Liver (tissue), 9 donors: ENCODE measurements around the gene RAD51B. TPM values are rescaled to one million over a fixed set of nuclear protein-coding genes. Genes with fewer than 3 reads are reported as not detected.

Experiments used
- DNase-seq: peaks from one replicate; pipeline ENCODE4 v3.0.0-alpha.2; 2017; ENCODE audit warnings: low spot score
- H3K27ac ChIP-seq, 2 donors: one replicate each; pipeline ENCODE4 v1.7.0; 2013; ENCODE audit warnings: inconsistent platforms in 2 of 2, low read length in 2 of 2, control low read depth in 1 of 2, low read depth in 1 of 2, mild to moderate bottlenecking in 1 of 2
- H3K27me3 ChIP-seq, 4 donors: one replicate each; pipeline versions ENCODE4 v1.6.1 to v1.7.0; 2013; ENCODE audit warnings: low read length in 3 of 4, inconsistent platforms in 1 of 4, mild to moderate bottlenecking in 1 of 4, moderate library complexity in 1 of 4; ENCODE audit not compliant: control insufficient read depth in 4 of 4, insufficient read depth in 4 of 4
- H3K36me3 ChIP-seq, 4 donors: one replicate each; pipeline versions ENCODE4 v1.6.1 to v1.7.0; 2013; ENCODE audit warnings: low read length in 3 of 4, mild to moderate bottlenecking in 3 of 4, low read depth in 1 of 4, moderate library complexity in 1 of 4; ENCODE audit not compliant: control insufficient read depth in 4 of 4, insufficient read depth in 3 of 4
- H3K4me1 ChIP-seq, 4 donors: one replicate each; pipeline versions ENCODE4 v1.6.1 to v1.7.0; 2013; ENCODE audit warnings: low read length in 3 of 4, mild to moderate bottlenecking in 3 of 4, moderate library complexity in 1 of 4; ENCODE audit not compliant: control insufficient read depth in 4 of 4, insufficient read depth in 4 of 4
- H3K4me3 ChIP-seq, 3 donors: one replicate each; pipeline versions ENCODE4 v1.6.1 to v1.7.0; 2013; ENCODE audit warnings: low read length in 3 of 3, control low read depth in 1 of 3, low read depth in 1 of 3, mild to moderate bottlenecking in 1 of 3
- H3K9ac ChIP-seq, 2 donors: one replicate each; pipeline ENCODE4 v1.7.0; 2013; ENCODE audit warnings: low read length in 2 of 2, mild to moderate bottlenecking in 2 of 2, moderate library complexity in 2 of 2, control low read depth in 1 of 2, low read depth in 1 of 2
- H3K9me3 ChIP-seq, 4 donors: one replicate each; pipeline versions ENCODE4 v1.6.1 to v1.7.0; 2013; ENCODE audit warnings: low read length in 3 of 4; ENCODE audit not compliant: control insufficient read depth in 4 of 4
- EGR1 ChIP-seq, 2 donors: IDR thresholded peaks; 2 replicates each; pipeline ENCODE4 v1.6.1; 2016 to 2018; ENCODE audit warnings: antibody characterized with exemption in 2 of 2, low read depth in 2 of 2
- FOXA1 ChIP-seq: IDR thresholded peaks from 2 replicates; pipeline ENCODE4 v1.6.1; 2016; ENCODE audit warnings: antibody characterized with exemption
- FOXA2 ChIP-seq: IDR thresholded peaks from 2 replicates; pipeline ENCODE4 v1.6.1; 2016; ENCODE audit warnings: antibody characterized with exemption
- GABPA ChIP-seq, 2 donors: IDR thresholded peaks in 1 of 2; conservative IDR thresholded peaks in 1 of 2; 2 replicates each; pipeline ENCODE4 v1.6.1; 2016; ENCODE audit warnings: antibody characterized with exemption in 2 of 2, mild to moderate bottlenecking in 1 of 2, moderate library complexity in 1 of 2
- HNF4A ChIP-seq, 2 donors: conservative IDR thresholded peaks; 2 replicates each; pipeline ENCODE4 v1.6.1; 2016; ENCODE audit warnings: antibody characterized with exemption in 2 of 2, mild to moderate bottlenecking in 2 of 2
- HNF4G ChIP-seq: IDR thresholded peaks from 2 replicates; pipeline ENCODE4 v1.6.1; 2016; ENCODE audit warnings: antibody characterized with exemption
- JUND ChIP-seq, 2 donors: IDR thresholded peaks; 2 replicates each; pipeline ENCODE4 v1.6.1; 2016; ENCODE audit warnings: antibody characterized with exemption in 2 of 2
- NR2F2 ChIP-seq: IDR thresholded peaks from 2 replicates; pipeline ENCODE4 v1.6.1; 2016; ENCODE audit warnings: antibody characterized with exemption
- RAD21 ChIP-seq, 2 donors: IDR thresholded peaks; 2 replicates each; pipeline ENCODE4 v1.6.1; 2016; ENCODE audit warnings: antibody characterized with exemption in 2 of 2, mild to moderate bottlenecking in 2 of 2
- RXRA ChIP-seq, 2 donors: IDR thresholded peaks; 2 replicates each; pipeline ENCODE4 v1.6.1; 2017 to 2018; ENCODE audit warnings: antibody characterized with exemption in 2 of 2, mild to moderate bottlenecking in 1 of 2
- SP1 ChIP-seq: IDR thresholded peaks from 2 replicates; pipeline ENCODE4 v1.6.1; 2018; ENCODE audit warnings: antibody characterized with exemption, mild to moderate bottlenecking
- TAF1 ChIP-seq: conservative IDR thresholded peaks from 2 replicates; pipeline ENCODE4 v1.6.1; 2016; ENCODE audit warnings: antibody characterized with exemption, mild to moderate bottlenecking
- WGBS: extraction: QIAGEN DNeasy Blood & Tissue Kit; methylation state at CpG from one replicate; pipeline ENCODE4 v1.1.7; 2013; 5-methylcytosine and 5-hydroxymethylcytosine counted together
- polyA plus RNA-seq, 2 donors: library from polyadenylated mRNA; stranded (reverse) in 1 of 2; unstranded in 1 of 2; fragments of 200-250 nt in 1 of 2; fragments of >200 nt in 1 of 2; fragmentation: Nextera tagmentation in 1 of 2; extraction: Ambion mirVana in 1 of 2; gene quantifications; one replicate each; pipeline versions ENCODE4 v1.2.1 to v1.2.3, GENCODE V29; 2013 to 2015
- total RNA-seq, 2 donors: library from RNA; depleted of rRNA; stranded (reverse); fragments of >200 nt; gene quantifications; one replicate each; pipeline ENCODE4 v1.2.3, GENCODE V29; 2014
- TF ChIP-seq, protein P1 (sequence below): IDR thresholded peaks from 2 replicates; pipeline ENCODE4 v1.6.1; 2016; ENCODE audit warnings: antibody characterized with exemption
- TF ChIP-seq, protein P2 (sequence below): IDR thresholded peaks from 2 replicates; pipeline ENCODE4 v1.6.1; 2016; ENCODE audit warnings: antibody characterized with exemption
- TF ChIP-seq, protein P3 (sequence below): fragments of 150-350 bp; IDR thresholded peaks from 2 replicates; pipeline ENCODE4 v1.5.1; 2017; ENCODE audit warnings: improper control_type of control experiment, low read depth, low read length; ENCODE audit not compliant: missing input control
- TF ChIP-seq, protein P4 (sequence below): IDR thresholded peaks from 2 replicates; pipeline ENCODE4 v1.6.1; 2016; ENCODE audit warnings: antibody characterized with exemption
- TF ChIP-seq, protein P5 (sequence below): IDR thresholded peaks from 2 replicates; pipeline ENCODE4 v1.6.1; 2016; ENCODE audit warnings: antibody characterized with exemption, mild to moderate bottlenecking
- donor health status: healthy.
- donor health status: healthy.
- donor health status: healthy.
- donor health status: healthy.
- donor health status: healthy.

The RAD51B gene
- total and polyA plus RNA-seq, 4 donors, result 0.81 to 12.9 (median 2.4) TPM

DNA sequence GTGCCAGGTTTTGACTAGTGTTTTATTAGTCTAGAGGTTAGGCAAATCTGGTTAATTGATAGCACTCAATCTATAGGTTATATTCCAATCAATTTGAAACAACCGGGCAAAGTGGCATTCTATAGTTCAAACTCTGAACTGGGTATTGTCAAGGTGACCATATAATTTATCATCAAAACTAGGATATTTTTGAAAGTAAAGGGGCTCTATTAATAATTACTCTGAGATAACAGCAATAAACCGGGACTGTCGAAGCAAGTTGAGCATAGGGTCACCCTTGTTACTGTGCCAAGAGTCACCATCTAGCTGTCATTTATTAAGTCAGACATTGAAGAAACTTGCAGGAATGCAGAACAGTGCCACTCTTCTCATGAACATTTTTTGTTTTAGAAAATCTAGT, 321.2 kb downstream of the RAD51B start:
- no peak overlapping the region for H3K27ac ChIP-seq
- no peaks in the 10 kb centered on the region for H3K36me3 ChIP-seq
- TF ChIP-seq, protein P1, sequence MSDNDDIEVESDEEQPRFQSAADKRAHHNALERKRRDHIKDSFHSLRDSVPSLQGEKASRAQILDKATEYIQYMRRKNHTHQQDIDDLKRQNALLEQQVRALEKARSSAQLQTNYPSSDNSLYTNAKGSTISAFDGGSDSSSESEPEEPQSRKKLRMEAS, result no peak
- TF ChIP-seq, protein P2, sequence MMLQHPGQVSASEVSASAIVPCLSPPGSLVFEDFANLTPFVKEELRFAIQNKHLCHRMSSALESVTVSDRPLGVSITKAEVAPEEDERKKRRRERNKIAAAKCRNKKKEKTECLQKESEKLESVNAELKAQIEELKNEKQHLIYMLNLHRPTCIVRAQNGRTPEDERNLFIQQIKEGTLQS, result no peak
- TF ChIP-seq, protein P3, sequence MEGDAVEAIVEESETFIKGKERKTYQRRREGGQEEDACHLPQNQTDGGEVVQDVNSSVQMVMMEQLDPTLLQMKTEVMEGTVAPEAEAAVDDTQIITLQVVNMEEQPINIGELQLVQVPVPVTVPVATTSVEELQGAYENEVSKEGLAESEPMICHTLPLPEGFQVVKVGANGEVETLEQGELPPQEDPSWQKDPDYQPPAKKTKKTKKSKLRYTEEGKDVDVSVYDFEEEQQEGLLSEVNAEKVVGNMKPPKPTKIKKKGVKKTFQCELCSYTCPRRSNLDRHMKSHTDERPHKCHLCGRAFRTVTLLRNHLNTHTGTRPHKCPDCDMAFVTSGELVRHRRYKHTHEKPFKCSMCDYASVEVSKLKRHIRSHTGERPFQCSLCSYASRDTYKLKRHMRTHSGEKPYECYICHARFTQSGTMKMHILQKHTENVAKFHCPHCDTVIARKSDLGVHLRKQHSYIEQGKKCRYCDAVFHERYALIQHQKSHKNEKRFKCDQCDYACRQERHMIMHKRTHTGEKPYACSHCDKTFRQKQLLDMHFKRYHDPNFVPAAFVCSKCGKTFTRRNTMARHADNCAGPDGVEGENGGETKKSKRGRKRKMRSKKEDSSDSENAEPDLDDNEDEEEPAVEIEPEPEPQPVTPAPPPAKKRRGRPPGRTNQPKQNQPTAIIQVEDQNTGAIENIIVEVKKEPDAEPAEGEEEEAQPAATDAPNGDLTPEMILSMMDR, result no peak
- TF ChIP-seq GABPA (IDR thresholded peaks at IDR 0.05 in 1 of 2, conservative IDR thresholded peaks at IDR 0.05 in 1 of 2) (no peak), HNF4A (conservative IDR thresholded peaks at IDR 0.05) (no peak), EGR1 (IDR thresholded peaks at IDR 0.05; ENCODE audit: low read depth in 2 of 2) (no peak), SP1 (no peak), RXRA (IDR thresholded peaks at IDR 0.05) (no peak), TAF1 (no peak), FOXA2 (no peak), FOXA1 (no peak), JUND (IDR thresholded peaks at IDR 0.05) (no peak), HNF4G (no peak), NR2F2 (no peak), RAD21 (IDR thresholded peaks at IDR 0.05) (no peak)
- TF ChIP-seq, protein P4, sequence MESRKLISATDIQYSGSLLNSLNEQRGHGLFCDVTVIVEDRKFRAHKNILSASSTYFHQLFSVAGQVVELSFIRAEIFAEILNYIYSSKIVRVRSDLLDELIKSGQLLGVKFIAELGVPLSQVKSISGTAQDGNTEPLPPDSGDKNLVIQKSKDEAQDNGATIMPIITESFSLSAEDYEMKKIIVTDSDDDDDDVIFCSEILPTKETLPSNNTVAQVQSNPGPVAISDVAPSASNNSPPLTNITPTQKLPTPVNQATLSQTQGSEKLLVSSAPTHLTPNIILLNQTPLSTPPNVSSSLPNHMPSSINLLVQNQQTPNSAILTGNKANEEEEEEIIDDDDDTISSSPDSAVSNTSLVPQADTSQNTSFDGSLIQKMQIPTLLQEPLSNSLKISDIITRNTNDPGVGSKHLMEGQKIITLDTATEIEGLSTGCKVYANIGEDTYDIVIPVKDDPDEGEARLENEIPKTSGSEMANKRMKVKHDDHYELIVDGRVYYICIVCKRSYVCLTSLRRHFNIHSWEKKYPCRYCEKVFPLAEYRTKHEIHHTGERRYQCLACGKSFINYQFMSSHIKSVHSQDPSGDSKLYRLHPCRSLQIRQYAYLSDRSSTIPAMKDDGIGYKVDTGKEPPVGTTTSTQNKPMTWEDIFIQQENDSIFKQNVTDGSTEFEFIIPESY, result no peak
- TF ChIP-seq, protein P5, sequence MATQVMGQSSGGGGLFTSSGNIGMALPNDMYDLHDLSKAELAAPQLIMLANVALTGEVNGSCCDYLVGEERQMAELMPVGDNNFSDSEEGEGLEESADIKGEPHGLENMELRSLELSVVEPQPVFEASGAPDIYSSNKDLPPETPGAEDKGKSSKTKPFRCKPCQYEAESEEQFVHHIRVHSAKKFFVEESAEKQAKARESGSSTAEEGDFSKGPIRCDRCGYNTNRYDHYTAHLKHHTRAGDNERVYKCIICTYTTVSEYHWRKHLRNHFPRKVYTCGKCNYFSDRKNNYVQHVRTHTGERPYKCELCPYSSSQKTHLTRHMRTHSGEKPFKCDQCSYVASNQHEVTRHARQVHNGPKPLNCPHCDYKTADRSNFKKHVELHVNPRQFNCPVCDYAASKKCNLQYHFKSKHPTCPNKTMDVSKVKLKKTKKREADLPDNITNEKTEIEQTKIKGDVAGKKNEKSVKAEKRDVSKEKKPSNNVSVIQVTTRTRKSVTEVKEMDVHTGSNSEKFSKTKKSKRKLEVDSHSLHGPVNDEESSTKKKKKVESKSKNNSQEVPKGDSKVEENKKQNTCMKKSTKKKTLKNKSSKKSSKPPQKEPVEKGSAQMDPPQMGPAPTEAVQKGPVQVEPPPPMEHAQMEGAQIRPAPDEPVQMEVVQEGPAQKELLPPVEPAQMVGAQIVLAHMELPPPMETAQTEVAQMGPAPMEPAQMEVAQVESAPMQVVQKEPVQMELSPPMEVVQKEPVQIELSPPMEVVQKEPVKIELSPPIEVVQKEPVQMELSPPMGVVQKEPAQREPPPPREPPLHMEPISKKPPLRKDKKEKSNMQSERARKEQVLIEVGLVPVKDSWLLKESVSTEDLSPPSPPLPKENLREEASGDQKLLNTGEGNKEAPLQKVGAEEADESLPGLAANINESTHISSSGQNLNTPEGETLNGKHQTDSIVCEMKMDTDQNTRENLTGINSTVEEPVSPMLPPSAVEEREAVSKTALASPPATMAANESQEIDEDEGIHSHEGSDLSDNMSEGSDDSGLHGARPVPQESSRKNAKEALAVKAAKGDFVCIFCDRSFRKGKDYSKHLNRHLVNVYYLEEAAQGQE, result no peak
- no peaks in the 10 kb centered on the region for H3K9me3 ChIP-seq
- H3K4me1 ChIP-seq, result peaks cover 0 to 8% (median 0%) of the 10 kb centered on the region in 4 donors
- no peaks in the 10 kb centered on the region for H3K27me3 ChIP-seq
- 81% methylated on average over 3 of the region's 3 CpGs for WGBS
- DNase-seq, result no peak
- no peak overlapping the region for H3K9ac ChIP-seq
- H3K4me3 ChIP-seq, result no peak overlapping the region
